ENCODE data around the gene PKN3. TPM values are rescaled to one million over a fixed set of nuclear protein-coding genes. Genes with fewer than 3 reads are reported as not detected.

The PKN3 gene
- total and polyA plus RNA-seq, 9 of the 15 experiments (the other 6 are each of a cell fraction or from before 2014, with no cell fraction given), result 0.82 to 49.2 (median 19.7) TPM

DNA sequence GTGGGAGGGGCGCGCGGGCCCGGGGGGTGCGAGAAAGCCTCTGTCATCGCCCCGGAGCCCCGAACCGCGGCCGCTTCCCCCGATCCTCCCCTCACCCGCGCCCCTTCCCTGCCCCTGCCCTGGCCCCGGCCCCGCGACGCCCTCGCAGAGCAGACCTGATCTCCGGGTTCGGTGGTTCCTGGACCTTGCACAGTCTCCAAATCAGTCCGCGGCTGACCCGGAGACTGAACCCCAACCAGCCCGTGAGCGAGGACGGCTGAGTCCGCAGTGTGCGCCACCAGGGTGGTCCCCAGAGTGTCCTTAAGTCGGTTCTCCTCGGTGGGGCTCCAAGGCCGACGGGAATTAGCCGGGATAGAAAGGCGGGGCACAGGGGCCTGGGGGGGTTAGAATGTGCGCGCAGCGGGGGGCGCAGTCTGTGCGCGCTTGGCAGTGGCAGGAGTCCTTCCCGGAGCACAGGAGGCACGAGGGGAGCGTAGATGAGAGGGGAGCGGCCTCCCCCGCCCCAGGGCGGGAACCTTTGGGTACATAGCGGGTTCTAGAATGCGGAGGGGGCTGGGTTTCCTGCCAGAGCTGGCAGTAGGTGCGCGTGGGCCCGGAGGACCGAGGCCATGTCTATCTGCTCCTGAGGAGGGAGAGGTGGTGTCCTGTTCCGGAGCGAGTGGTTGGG, 779 bp downstream of the PKN3 start (continued):
- TF ChIP-seq, protein P1, sequence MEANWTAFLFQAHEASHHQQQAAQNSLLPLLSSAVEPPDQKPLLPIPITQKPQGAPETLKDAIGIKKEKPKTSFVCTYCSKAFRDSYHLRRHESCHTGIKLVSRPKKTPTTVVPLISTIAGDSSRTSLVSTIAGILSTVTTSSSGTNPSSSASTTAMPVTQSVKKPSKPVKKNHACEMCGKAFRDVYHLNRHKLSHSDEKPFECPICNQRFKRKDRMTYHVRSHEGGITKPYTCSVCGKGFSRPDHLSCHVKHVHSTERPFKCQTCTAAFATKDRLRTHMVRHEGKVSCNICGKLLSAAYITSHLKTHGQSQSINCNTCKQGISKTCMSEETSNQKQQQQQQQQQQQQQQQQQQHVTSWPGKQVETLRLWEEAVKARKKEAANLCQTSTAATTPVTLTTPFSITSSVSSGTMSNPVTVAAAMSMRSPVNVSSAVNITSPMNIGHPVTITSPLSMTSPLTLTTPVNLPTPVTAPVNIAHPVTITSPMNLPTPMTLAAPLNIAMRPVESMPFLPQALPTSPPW (CRISPR knock-in tag; IDR thresholded peaks at IDR 0.05), result peak; percentile 69
- TF ChIP-seq ZNF507 (tag; conservative IDR thresholded peaks at IDR 0.05), result no peak
- TF ChIP-seq, protein P2, sequence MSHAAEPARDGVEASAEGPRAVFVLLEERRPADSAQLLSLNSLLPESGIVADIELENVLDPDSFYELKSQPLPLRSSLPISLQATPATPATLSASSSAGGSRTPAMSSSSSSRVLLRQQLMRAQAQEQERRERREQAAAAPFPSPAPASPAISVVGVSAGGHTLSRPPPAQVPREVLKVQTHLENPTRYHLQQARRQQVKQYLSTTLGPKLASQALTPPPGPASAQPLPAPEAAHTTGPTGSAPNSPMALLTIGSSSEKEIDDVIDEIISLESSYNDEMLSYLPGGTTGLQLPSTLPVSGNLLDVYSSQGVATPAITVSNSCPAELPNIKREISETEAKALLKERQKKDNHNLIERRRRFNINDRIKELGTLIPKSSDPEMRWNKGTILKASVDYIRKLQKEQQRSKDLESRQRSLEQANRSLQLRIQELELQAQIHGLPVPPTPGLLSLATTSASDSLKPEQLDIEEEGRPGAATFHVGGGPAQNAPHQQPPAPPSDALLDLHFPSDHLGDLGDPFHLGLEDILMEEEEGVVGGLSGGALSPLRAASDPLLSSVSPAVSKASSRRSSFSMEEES (CRISPR knock-in tag; IDR thresholded peaks at IDR 0.05), result no peak
- TF ChIP-seq MAZ (CRISPR knock-in tag; conservative IDR thresholded peaks at IDR 0.05 in 1 of 2, IDR thresholded peaks at IDR 0.05 in 1 of 2), result peak in 1 of 2 experiments; percentile 42; a peak in 2 of 4 replicates
- no peak; the same call in 1 of the 2 replicates for TF ChIP-seq GABPB1 (CRISPR knock-in tag; IDR thresholded peaks at IDR 0.05)
- TF ChIP-seq, protein P3, sequence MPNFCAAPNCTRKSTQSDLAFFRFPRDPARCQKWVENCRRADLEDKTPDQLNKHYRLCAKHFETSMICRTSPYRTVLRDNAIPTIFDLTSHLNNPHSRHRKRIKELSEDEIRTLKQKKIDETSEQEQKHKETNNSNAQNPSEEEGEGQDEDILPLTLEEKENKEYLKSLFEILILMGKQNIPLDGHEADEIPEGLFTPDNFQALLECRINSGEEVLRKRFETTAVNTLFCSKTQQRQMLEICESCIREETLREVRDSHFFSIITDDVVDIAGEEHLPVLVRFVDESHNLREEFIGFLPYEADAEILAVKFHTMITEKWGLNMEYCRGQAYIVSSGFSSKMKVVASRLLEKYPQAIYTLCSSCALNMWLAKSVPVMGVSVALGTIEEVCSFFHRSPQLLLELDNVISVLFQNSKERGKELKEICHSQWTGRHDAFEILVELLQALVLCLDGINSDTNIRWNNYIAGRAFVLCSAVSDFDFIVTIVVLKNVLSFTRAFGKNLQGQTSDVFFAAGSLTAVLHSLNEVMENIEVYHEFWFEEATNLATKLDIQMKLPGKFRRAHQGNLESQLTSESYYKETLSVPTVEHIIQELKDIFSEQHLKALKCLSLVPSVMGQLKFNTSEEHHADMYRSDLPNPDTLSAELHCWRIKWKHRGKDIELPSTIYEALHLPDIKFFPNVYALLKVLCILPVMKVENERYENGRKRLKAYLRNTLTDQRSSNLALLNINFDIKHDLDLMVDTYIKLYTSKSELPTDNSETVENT (CRISPR knock-in tag; IDR thresholded peaks at IDR 0.05), result 0 out of 2 replicates have a peak, but pooled peaks have one; percentile 18
- no peak for TF ChIP-seq STAT5A (IDR thresholded peaks at IDR 0.05; ENCODE audit: borderline replicate concordance, low read length)
- TF ChIP-seq RBM14 (IDR thresholded peaks at IDR 0.05; ENCODE audit: borderline replicate concordance, insufficient read depth, low read depth, low read length), result peak; percentile 72; the same call in 1 of the 2 replicates
- TF ChIP-seq PCBP1 (IDR thresholded peaks at IDR 0.05; ENCODE audit: low read depth, low read length, poor library complexity, severe bottlenecking), result peak; percentile 24
- peak; percentile 43; the same call in 1 of the 2 replicates for TF ChIP-seq EP400 (IDR thresholded peaks at IDR 0.05)
- TF ChIP-seq TBP (optimal IDR thresholded peaks at IDR 0.05; ENCODE audit: low read depth, low read length), result peak; percentile 39
- TF ChIP-seq, protein P4, sequence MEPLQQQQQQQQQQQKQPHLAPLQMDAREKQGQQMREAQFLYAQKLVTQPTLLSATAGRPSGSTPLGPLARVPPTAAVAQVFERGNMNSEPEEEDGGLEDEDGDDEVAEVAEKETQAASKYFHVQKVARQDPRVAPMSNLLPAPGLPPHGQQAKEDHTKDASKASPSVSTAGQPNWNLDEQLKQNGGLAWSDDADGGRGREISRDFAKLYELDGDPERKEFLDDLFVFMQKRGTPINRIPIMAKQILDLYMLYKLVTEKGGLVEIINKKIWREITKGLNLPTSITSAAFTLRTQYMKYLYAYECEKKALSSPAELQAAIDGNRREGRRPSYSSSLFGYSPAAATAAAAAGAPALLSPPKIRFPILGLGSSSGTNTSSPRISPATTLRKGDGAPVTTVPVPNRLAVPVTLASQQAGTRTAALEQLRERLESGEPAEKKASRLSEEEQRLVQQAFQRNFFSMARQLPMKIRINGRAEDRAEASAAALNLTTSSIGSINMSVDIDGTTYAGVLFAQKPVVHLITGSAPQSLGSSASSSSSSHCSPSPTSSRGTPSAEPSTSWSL (CRISPR knock-in tag; IDR thresholded peaks at IDR 0.05; ENCODE audit: borderline replicate concordance), result no peak
- TF ChIP-seq FIP1L1 (IDR thresholded peaks at IDR 0.05; ENCODE audit: low read depth, low read length, poor library complexity, severe bottlenecking), result peak; percentile 23
- TF ChIP-seq, protein P5, sequence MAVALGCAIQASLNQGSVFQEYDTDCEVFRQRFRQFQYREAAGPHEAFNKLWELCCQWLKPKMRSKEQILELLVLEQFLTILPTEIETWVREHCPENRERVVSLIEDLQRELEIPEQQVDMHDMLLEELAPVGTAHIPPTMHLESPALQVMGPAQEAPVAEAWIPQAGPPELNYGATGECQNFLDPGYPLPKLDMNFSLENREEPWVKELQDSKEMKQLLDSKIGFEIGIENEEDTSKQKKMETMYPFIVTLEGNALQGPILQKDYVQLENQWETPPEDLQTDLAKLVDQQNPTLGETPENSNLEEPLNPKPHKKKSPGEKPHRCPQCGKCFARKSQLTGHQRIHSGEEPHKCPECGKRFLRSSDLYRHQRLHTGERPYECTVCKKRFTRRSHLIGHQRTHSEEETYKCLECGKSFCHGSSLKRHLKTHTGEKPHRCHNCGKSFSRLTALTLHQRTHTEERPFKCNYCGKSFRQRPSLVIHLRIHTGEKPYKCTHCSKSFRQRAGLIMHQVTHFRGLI (CRISPR knock-in tag; IDR thresholded peaks at IDR 0.05), result no peak
- peak; percentile 3; the same call in 1 of the 2 replicates for TF ChIP-seq RBFOX2 (IDR thresholded peaks at IDR 0.05; ENCODE audit: low read depth, low read length)
- no peak for TF ChIP-seq ZNF444 (CRISPR knock-in tag; IDR thresholded peaks at IDR 0.05)
- TF ChIP-seq TOE1 (IDR thresholded peaks at IDR 0.05; ENCODE audit: borderline replicate concordance), result 0 out of 2 replicates have a peak, but pooled peaks have one; percentile 18
- TF ChIP-seq TOE1 (CRISPR knock-in tag; IDR thresholded peaks at IDR 0.05; ENCODE audit: borderline replicate concordance, low read depth), result no peak

All from K562 (cell line).